ENCODE data around the gene EPS8L2. TPM values are rescaled to one million over a fixed set of nuclear protein-coding genes. Genes with fewer than 3 reads are reported as not detected.

Gene EPS8L2
- total and polyA plus RNA-seq, 4 donors: 24.4 to 138 (median 62.7) TPM

- Histone ChIP-seq H3K4me3 (ENCODE audit: low read depth in 1 of 3, low read length in 3 of 3) (peak overlapping the region in 1 of 3 donors; percentile 86), H3K27ac (ENCODE audit: low read depth in 1 of 2, low read length in 2 of 2) (no peak overlapping the region), H3K27me3 (ENCODE audit: control insufficient read depth in 4 of 4, insufficient read depth in 4 of 4, low read length in 3 of 4) (no peaks in the 10 kb centered on the region), H3K9ac (ENCODE audit: low read depth in 1 of 2, low read length in 2 of 2) (no peak overlapping the region), H3K9me3 (ENCODE audit: control insufficient read depth in 4 of 4, low read length in 3 of 4) (no peaks in the 10 kb centered on the region), H3K36me3 (ENCODE audit: control insufficient read depth in 4 of 4, insufficient read depth in 3 of 4, low read depth in 1 of 4, low read length in 3 of 4) (peaks cover 0 to 10% (median 4%) of the 10 kb centered on the region in 4 donors), H3K4me1 (ENCODE audit: control insufficient read depth in 4 of 4, insufficient read depth in 4 of 4, low read length in 3 of 4) (peaks cover 3 to 27% (median 17%) of the 10 kb centered on the region in 4 donors)
- WGBS: 76% methylated on average over 15 of the region's 15 CpGs
- TF ChIP-seq TAF1 (conservative IDR thresholded peaks at IDR 0.05) (no peak), ATF3 (IDR thresholded peaks at IDR 0.05) (no peak), NR2F2 (IDR thresholded peaks at IDR 0.05) (no peak), FOXA2 (IDR thresholded peaks at IDR 0.05) (no peak), EGR1 (IDR thresholded peaks at IDR 0.05; ENCODE audit: low read depth in 2 of 2) (no peak), SP1 (IDR thresholded peaks at IDR 0.05) (no peak), HNF4A (conservative IDR thresholded peaks at IDR 0.05) (no peak), RXRA (IDR thresholded peaks at IDR 0.05) (no peak), REST (IDR thresholded peaks at IDR 0.05) (no peak), FOXA1 (IDR thresholded peaks at IDR 0.05) (no peak), JUND (IDR thresholded peaks at IDR 0.05) (no peak), ZBTB33 (IDR thresholded peaks at IDR 0.05) (no peak), HNF4G (IDR thresholded peaks at IDR 0.05) (no peak)
- no peak for DNase-seq (ENCODE audit: low spot score)
Observed at GRCh38 chr11:693887-694562, 12.0 kb upstream of the EPS8L2 start.

DNA sequence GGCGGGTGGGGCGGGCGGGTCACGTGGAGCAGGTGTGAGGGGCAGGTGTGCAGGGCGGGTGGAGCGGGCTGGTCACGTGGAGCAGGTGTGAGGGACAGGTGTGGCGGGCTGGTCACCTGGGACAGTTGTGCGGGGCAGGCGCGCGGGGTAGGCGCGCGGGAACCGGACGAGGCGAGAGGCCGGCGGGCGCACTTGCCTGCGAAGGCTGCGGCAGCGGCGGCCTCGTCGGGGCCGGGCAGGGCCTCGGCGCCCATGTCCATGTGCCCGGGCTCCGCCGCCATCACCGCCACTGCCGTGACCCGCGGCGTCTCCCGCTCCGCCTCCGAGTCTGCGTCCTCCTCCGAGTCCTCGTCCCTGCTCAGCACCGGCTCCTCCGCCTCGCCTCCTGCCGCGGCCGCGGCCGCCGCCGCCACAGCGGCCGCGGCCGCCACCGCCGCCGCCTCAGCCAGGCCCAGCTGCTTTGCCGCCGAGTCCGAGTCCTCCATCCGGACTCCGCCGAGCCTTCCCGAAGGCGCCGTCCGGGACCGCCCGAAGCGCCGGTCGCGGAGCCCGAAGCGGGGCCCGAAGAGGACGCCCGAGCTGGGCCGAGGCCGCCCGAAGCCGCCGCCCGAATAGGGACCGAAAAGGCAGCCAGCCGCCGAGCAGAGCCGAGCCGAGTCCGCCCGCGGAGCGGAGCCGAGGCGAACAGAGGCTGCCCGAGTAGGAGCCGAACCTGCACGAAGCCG, 11.3 kb upstream of the EPS8L2 start, which contains the start of gene DEAF1:
TSS of gene DEAF1 (minus strand) at position 660 of the 725 bp plus-strand sequence. CDS start at position 485, 175 bp downstream.
- H3K27me3 ChIP-seq (ENCODE audit: control insufficient read depth in 4 of 4, insufficient read depth in 4 of 4, low read length in 3 of 4): no peaks in the 10 kb centered on the region
- H3K36me3 ChIP-seq (ENCODE audit: control insufficient read depth in 4 of 4, insufficient read depth in 3 of 4, low read depth in 1 of 4, low read length in 3 of 4): peaks cover 0 to 6% (median 1%) of the 10 kb centered on the region in 4 donors
- H3K27ac ChIP-seq (ENCODE audit: low read depth in 1 of 2, low read length in 2 of 2): peak within 1 kb of the TSS; percentile 94 to 95
- no peak for TF ChIP-seq TAF1 (conservative IDR thresholded peaks at IDR 0.05)
- no peak for TF ChIP-seq RXRA (IDR thresholded peaks at IDR 0.05)
- no peak for TF ChIP-seq FOXA2 (IDR thresholded peaks at IDR 0.05)
- no peak for TF ChIP-seq CTCF (IDR thresholded peaks at IDR 0.05; ENCODE audit: low read depth, low read length, missing input control)
- no peak for TF ChIP-seq HNF4A (conservative IDR thresholded peaks at IDR 0.05)
- no peak for TF ChIP-seq NR2F2 (IDR thresholded peaks at IDR 0.05)
- no peak for TF ChIP-seq EGR1 (IDR thresholded peaks at IDR 0.05; ENCODE audit: low read depth in 2 of 2)
- H3K9ac ChIP-seq (ENCODE audit: low read depth in 1 of 2, low read length in 2 of 2): peak within 1 kb of the TSS; percentile 57 to 70
- WGBS: 5% methylated on average over 103 of the region's 103 CpGs
- DNase-seq (ENCODE audit: low spot score): peak; percentile 99
- H3K9me3 ChIP-seq (ENCODE audit: control insufficient read depth in 4 of 4, low read length in 3 of 4): no peaks in the 10 kb centered on the region
- peak within 1 kb of the TSS; percentile 48 to 87 (median 86) for H3K4me3 ChIP-seq (ENCODE audit: low read depth in 1 of 3, low read length in 3 of 3)
- peaks cover 3 to 27% (median 17%) of the 10 kb centered on the region in 4 donors for H3K4me1 ChIP-seq (ENCODE audit: control insufficient read depth in 4 of 4, insufficient read depth in 4 of 4, low read length in 3 of 4)
